ENCODE data around the gene BRD3OS. TPM values are rescaled to one million over a fixed set of nuclear protein-coding genes. Genes with fewer than 3 reads are reported as not detected.

The BRD3OS gene
- total and polyA plus RNA-seq, 2 of the 13 experiments (the other 11 are each of a cell fraction or from before 2014, with no cell fraction given) = 4.9 to 5.7 TPM

DNA sequence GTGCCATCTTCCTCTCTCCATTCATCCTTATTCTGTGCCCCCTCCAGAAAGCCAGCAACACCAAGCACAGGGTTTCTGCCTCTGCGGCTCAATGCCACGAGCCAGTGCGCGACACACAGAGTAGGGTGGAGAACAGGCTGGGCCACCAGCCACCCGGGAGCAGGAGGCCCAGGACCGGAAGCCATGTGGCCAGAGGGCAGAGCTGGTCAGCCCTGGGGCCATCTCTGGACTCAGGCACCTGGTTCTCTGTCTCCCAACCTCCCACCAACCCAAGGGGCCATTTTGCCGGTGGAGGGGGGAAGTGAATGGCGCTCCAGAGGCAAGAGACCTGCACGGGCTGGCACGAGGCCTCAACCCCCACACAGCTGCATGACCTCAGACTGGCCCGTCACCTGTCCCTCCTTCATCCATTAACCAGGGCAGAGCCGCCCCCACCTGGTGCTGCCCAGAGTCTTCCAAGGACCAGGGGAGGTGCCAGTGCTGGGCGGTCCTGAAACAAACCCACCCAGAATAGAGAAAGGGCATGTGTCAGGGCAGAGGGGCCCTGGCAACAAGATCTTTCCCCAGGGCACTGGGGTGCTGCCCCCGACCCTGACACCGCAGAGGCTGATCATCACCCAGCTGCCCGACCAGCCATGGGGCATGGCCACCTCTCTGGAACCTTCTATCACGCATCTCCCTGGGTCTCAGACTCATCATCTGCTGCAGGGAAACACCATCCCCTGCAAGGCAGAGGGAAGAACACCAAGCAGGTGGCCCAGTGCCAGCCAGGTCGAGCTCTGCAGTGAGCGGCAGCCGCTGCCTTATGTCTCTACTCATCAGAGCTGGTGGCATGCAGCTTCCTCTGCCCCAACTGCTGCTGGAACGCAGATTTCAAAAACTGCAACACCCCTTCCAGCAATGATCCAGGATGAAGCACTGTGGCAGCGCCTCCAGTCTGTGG is 45.1 kb upstream of the BRD3OS start (continued):
- TF ChIP-seq, protein P1, sequence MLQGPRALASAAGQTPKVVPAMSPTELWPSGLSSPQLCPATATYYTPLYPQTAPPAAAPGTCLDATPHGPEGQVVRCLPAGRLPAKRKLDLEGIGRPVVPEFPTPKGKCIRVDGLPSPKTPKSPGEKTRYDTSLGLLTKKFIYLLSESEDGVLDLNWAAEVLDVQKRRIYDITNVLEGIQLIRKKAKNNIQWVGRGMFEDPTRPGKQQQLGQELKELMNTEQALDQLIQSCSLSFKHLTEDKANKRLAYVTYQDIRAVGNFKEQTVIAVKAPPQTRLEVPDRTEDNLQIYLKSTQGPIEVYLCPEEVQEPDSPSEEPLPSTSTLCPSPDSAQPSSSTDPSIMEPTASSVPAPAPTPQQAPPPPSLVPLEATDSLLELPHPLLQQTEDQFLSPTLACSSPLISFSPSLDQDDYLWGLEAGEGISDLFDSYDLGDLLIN (CRISPR knock-in tag; IDR thresholded peaks at IDR 0.05; ENCODE audit: borderline replicate concordance) = no peak
- TF ChIP-seq THYN1 (CRISPR knock-in tag; IDR thresholded peaks at IDR 0.05; ENCODE audit: borderline replicate concordance, low read depth) = no peak
- TF ChIP-seq MTA1 (CRISPR knock-in tag; IDR thresholded peaks at IDR 0.05; ENCODE audit: borderline replicate concordance) = peak; percentile 35; the same call in 1 of the 2 replicates
- TF ChIP-seq TAF15 (IDR thresholded peaks at IDR 0.05; ENCODE audit: low read depth, low read length, poor library complexity, severe bottlenecking) = no peak
- no peak for TF ChIP-seq ZKSCAN1 (IDR thresholded peaks at IDR 0.05; ENCODE audit: low read length)
- TF ChIP-seq ZNF678 (CRISPR knock-in tag; IDR thresholded peaks at IDR 0.05) = no peak
- TF ChIP-seq ATF1 (CRISPR knock-in tag; IDR thresholded peaks at IDR 0.05) = no peak
- TF ChIP-seq ZNF563 (CRISPR knock-in tag; IDR thresholded peaks at IDR 0.05) = no peak; the same call in 1 of the 2 replicates
- TF ChIP-seq, protein P2, sequence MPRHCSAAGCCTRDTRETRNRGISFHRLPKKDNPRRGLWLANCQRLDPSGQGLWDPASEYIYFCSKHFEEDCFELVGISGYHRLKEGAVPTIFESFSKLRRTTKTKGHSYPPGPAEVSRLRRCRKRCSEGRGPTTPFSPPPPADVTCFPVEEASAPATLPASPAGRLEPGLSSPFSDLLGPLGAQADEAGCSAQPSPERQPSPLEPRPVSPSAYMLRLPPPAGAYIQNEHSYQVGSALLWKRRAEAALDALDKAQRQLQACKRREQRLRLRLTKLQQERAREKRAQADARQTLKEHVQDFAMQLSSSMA (CRISPR knock-in tag; IDR thresholded peaks at IDR 0.05) = no peak
- TF ChIP-seq CBX1 (IDR thresholded peaks at IDR 0.05; ENCODE audit: low read depth) = no peak
- TF ChIP-seq, protein P3, sequence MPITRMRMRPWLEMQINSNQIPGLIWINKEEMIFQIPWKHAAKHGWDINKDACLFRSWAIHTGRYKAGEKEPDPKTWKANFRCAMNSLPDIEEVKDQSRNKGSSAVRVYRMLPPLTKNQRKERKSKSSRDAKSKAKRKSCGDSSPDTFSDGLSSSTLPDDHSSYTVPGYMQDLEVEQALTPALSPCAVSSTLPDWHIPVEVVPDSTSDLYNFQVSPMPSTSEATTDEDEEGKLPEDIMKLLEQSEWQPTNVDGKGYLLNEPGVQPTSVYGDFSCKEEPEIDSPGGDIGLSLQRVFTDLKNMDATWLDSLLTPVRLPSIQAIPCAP (CRISPR knock-in tag; IDR thresholded peaks at IDR 0.05; ENCODE audit: low read depth) = no peak
- no peak for TF ChIP-seq KAT7 (CRISPR knock-in tag; IDR thresholded peaks at IDR 0.05; ENCODE audit: borderline replicate concordance)
- TF ChIP-seq, protein P4, sequence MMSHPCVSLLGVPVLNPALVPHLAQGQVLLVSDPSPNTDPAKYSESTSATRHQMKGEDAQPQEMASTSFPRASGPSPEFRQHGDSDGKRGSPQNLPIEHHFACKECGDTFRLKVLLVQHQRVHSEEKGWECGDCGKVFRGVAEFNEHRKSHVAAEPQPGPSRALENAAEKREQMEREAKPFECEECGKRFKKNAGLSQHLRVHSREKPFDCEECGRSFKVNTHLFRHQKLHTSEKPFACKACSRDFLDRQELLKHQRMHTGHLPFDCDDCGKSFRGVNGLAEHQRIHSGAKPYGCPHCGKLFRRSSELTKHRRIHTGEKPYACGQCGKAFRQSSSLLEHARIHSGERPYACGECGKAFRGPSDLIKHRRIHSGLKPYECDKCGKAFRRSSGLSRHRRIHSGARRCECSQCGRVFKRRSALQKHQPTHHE (CRISPR knock-in tag; IDR thresholded peaks at IDR 0.05; ENCODE audit: borderline replicate concordance) = no peak
- TF ChIP-seq, protein P5, sequence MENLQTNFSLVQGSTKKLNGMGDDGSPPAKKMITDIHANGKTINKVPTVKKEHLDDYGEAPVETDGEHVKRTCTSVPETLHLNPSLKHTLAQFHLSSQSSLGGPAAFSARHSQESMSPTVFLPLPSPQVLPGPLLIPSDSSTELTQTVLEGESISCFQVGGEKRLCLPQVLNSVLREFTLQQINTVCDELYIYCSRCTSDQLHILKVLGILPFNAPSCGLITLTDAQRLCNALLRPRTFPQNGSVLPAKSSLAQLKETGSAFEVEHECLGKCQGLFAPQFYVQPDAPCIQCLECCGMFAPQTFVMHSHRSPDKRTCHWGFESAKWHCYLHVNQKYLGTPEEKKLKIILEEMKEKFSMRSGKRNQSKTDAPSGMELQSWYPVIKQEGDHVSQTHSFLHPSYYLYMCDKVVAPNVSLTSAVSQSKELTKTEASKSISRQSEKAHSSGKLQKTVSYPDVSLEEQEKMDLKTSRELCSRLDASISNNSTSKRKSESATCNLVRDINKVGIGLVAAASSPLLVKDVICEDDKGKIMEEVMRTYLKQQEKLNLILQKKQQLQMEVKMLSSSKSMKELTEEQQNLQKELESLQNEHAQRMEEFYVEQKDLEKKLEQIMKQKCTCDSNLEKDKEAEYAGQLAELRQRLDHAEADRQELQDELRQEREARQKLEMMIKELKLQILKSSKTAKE (CRISPR knock-in tag; IDR thresholded peaks at IDR 0.05; ENCODE audit: borderline replicate concordance) = no peak
- TF ChIP-seq, protein P6, sequence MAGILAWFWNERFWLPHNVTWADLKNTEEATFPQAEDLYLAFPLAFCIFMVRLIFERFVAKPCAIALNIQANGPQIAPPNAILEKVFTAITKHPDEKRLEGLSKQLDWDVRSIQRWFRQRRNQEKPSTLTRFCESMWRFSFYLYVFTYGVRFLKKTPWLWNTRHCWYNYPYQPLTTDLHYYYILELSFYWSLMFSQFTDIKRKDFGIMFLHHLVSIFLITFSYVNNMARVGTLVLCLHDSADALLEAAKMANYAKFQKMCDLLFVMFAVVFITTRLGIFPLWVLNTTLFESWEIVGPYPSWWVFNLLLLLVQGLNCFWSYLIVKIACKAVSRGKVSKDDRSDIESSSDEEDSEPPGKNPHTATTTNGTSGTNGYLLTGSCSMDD (CRISPR knock-in tag; IDR thresholded peaks at IDR 0.05) = no peak
- TF ChIP-seq, protein P7, sequence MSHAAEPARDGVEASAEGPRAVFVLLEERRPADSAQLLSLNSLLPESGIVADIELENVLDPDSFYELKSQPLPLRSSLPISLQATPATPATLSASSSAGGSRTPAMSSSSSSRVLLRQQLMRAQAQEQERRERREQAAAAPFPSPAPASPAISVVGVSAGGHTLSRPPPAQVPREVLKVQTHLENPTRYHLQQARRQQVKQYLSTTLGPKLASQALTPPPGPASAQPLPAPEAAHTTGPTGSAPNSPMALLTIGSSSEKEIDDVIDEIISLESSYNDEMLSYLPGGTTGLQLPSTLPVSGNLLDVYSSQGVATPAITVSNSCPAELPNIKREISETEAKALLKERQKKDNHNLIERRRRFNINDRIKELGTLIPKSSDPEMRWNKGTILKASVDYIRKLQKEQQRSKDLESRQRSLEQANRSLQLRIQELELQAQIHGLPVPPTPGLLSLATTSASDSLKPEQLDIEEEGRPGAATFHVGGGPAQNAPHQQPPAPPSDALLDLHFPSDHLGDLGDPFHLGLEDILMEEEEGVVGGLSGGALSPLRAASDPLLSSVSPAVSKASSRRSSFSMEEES (CRISPR knock-in tag; IDR thresholded peaks at IDR 0.05) = no peak
- TF ChIP-seq, protein P8, sequence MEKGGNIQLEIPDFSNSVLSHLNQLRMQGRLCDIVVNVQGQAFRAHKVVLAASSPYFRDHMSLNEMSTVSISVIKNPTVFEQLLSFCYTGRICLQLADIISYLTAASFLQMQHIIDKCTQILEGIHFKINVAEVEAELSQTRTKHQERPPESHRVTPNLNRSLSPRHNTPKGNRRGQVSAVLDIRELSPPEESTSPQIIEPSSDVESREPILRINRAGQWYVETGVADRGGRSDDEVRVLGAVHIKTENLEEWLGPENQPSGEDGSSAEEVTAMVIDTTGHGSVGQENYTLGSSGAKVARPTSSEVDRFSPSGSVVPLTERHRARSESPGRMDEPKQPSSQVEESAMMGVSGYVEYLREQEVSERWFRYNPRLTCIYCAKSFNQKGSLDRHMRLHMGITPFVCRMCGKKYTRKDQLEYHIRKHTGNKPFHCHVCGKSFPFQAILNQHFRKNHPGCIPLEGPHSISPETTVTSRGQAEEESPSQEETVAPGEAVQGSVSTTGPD (CRISPR knock-in tag; IDR thresholded peaks at IDR 0.05) = no peak
